GM12878 (cell line): ENCODE data around the gene ZFP64. TPM values are rescaled to one million over a fixed set of nuclear protein-coding genes. Genes with fewer than 3 reads are reported as not detected.

Experiments used
- ATAC-seq: fragments of 200-7000 bp; cut with Tn5 transposase; 3 replicates; pipeline ENCODE4 v1.9.1; 2020; ENCODE audit warnings: mild to moderate bottlenecking, moderate library complexity
- BruUV-seq: library from RNA; stranded (reverse); fragments of 400-500 nt; replicated peaks from 2 replicates; lab custom pipeline; 2021; lab: Mats Ljungman, UMichigan
- CTCF ChIA-PET: fragments of 300-600 bp; sonication (Branson Sonifier 250); formaldehyde crosslinking; extraction: SDS; loops from one replicate; lab custom pipeline; 2021; ENCODE audit warnings: inconsistent platforms; lab: Yijun Ruan, JAX
- POLR2A ChIA-PET: fragments of 350-600 bp; formaldehyde crosslinking; extraction: SDS; loops from one replicate; lab custom pipeline; 2021; ENCODE audit warnings: inconsistent platforms; lab: Charles Lee
- RAD21 ChIA-PET: fragments of 300-600 bp; sonication (Branson Sonifier 250); formaldehyde crosslinking; loops from one replicate; lab custom pipeline; 2023; ENCODE audit warnings: antibody characterized with exemption; ENCODE audit not compliant: unreplicated experiment; lab: Charles Lee
- SMC1A ChIA-PET: fragments of 300-600 bp; sonication (Branson Sonifier 250); formaldehyde crosslinking; loops from one replicate; lab custom pipeline; 2023; ENCODE audit not compliant: unreplicated experiment, uncharacterized antibody; lab: Charles Lee
- DNase-seq: peaks from one replicate; pipeline ENCODE4 v3.0.0-alpha.2; 2011; ENCODE audit warnings: low read depth, low spot score
- FAIRE-seq: peaks from 3 replicates; lab custom pipeline; 2011; peaks lifted over from hg19 to GRCh38; lab: Jason Lieb, UNC
- H2AFZ ChIP-seq: 2 replicates; pipeline ENCODE4 v1.6.0; 2011; ENCODE audit warnings: low read depth, low read length, control low read depth; ENCODE audit not compliant: control insufficient read depth
- H3K27ac ChIP-seq: 2 replicates; pipeline ENCODE4 v1.5.1; 2011; ENCODE audit warnings: control low read depth; ENCODE audit not compliant: control insufficient read depth, insufficient read depth
- H3K27me3 ChIP-seq, 2 experiments: replicated peaks in 1 of 2; 2 replicates each; pipeline versions ENCODE4 v1.6.0 to v1.6.1; 2011; ENCODE audit warnings: low read length in 1 of 2; ENCODE audit not compliant: control insufficient read depth in 2 of 2, insufficient read depth in 2 of 2
- H3K36me3 ChIP-seq, 2 experiments: 2 replicates each; pipeline ENCODE4 v1.5.1; 2011; ENCODE audit warnings: low read length in 1 of 2; ENCODE audit not compliant: control insufficient read depth in 2 of 2, insufficient read depth in 2 of 2
- H3K4me1 ChIP-seq: 2 replicates; pipeline ENCODE4 v1.6.1; 2011; ENCODE audit warnings: mild to moderate bottlenecking, low read length, moderate library complexity, mixed read lengths; ENCODE audit not compliant: control insufficient read depth, insufficient read depth
- H3K4me2 ChIP-seq: 2 replicates; pipeline ENCODE4 v1.6.0; 2011; ENCODE audit warnings: control low read depth; ENCODE audit not compliant: control insufficient read depth, insufficient read depth
- H3K4me3 ChIP-seq: fragments of 200-600 bp; sonication (generic); 2 replicates; pipeline ENCODE4 v1.5.1; 2016
- H3K79me2 ChIP-seq: 2 replicates; pipeline ENCODE4 v1.6.0; 2011; ENCODE audit warnings: low read length; ENCODE audit not compliant: control insufficient read depth, insufficient read depth
- H3K9ac ChIP-seq: 2 replicates; pipeline ENCODE4 v1.8.0; 2011; ENCODE audit warnings: low read length, control low read depth, mixed read lengths; ENCODE audit not compliant: control insufficient read depth, insufficient read depth
- H3K9me3 ChIP-seq: replicated peaks from 3 replicates; pipeline ENCODE4 v1.5.1; 2011; ENCODE audit warnings: mild to moderate bottlenecking, low read length; ENCODE audit not compliant: control insufficient read depth, insufficient read depth
- H4K20me1 ChIP-seq: 2 replicates; pipeline ENCODE4 v1.6.0; 2011; ENCODE audit not compliant: control insufficient read depth, insufficient read depth
- BCL11A ChIP-seq: IDR thresholded peaks from 2 replicates; pipeline ENCODE4 v1.6.1; 2011; ENCODE audit warnings: low read depth, low read length
- HDAC2 ChIP-seq: fragments of 200-600 bp; sonication (generic); IDR thresholded peaks from 2 replicates; pipeline ENCODE4 v1.6.1; 2017
- MEF2B ChIP-seq: fragments of 450-650 bp; IDR thresholded peaks from 2 replicates; pipeline ENCODE4 v1.6.1; 2018; ENCODE audit warnings: mild to moderate bottlenecking, moderate library complexity; ENCODE audit not compliant: partially characterized antibody, poor library complexity, severe bottlenecking
- MTA3 ChIP-seq: IDR thresholded peaks from 2 replicates; pipeline ENCODE4 v1.6.1; 2012; ENCODE audit warnings: low read length, inconsistent platforms, borderline replicate concordance
- NBN ChIP-seq: fragments of 450-650 bp; IDR thresholded peaks from 2 replicates; pipeline ENCODE4 v1.6.1; 2016
- NFIC ChIP-seq: IDR thresholded peaks from 2 replicates; pipeline ENCODE4 v1.6.1; 2012; ENCODE audit warnings: low read depth, mild to moderate bottlenecking, inconsistent platforms, low read length, moderate library complexity
- NR2C2 ChIP-seq: IDR thresholded peaks from 2 replicates; pipeline ENCODE4 v1.6.1; 2011; ENCODE audit warnings: borderline replicate concordance, low read depth; ENCODE audit not compliant: control insufficient read depth, insufficient read length
- POLR2A ChIP-seq: IDR thresholded peaks from 2 replicates; pipeline ENCODE4 v1.6.1; 2011; ENCODE audit warnings: low read depth, mild to moderate bottlenecking, low read length
- SPI1 ChIP-seq: IDR thresholded peaks from 2 replicates; pipeline ENCODE4 v1.6.1; 2011; ENCODE audit warnings: low read depth, mild to moderate bottlenecking, low read length, moderate library complexity, borderline replicate concordance; ENCODE audit not compliant: insufficient read depth
- YY1 ChIP-seq: IDR thresholded peaks from 2 replicates; pipeline ENCODE4 v1.6.1; 2011; ENCODE audit warnings: low read depth, mild to moderate bottlenecking, low read length
- WGBS: methylation state at CpG from one replicate; pipeline ENCODE4 v1.1.6; 2016; ENCODE audit warnings: low lambda C conversion rate; ENCODE audit not compliant: insufficient replicate concordance, insufficient coverage; ENCODE audit errors: missing lambda C conversion rate; 5-methylcytosine and 5-hydroxymethylcytosine counted together
- in situ Hi-C: fragments of 300-500 bp; cut with MboI; formaldehyde crosslinking; loops from 9 replicates; pipeline ENCODE4 v1.14.3; 2018; ENCODE audit warnings: mixed read lengths
- intact Hi-C: fragments of 100-400 bp; cut with micrococcal nuclease; formaldehyde crosslinking; loops from one replicate; pipeline ENCODE4 v1.14.2; 2022; ENCODE audit not compliant: unreplicated experiment
- polyA plus RNA-seq, 11 experiments: library from polyadenylated mRNA; depleted of rRNA in 4 of 11; unstranded in 6 of 11; stranded (reverse) in 5 of 11; fragments of >200 nt; fragmentation: Nextera tagmentation in 4 of 11; fragmentation: Illumina TruSeq in 1 of 11; extraction: Ambion mirVana in 4 of 11; extraction: Trizol in 1 of 11; gene quantifications; 1 replicate in 1 of 11; 2 replicates in 10 of 11; pipeline versions ENCODE4 v1.2.1 to v1.2.3, GENCODE V29; 2011 to 2016; ENCODE audit warnings: inconsistent platforms in 2 of 11, missing spikeins in 2 of 11, low read depth in 1 of 11
- total RNA-seq, 4 experiments: library from RNA; depleted of rRNA in 3 of 4; stranded (reverse); fragments of >200 nt in 3 of 4; fragmentation: Illumina TruSeq in 1 of 4; extraction: Trizol in 1 of 4; gene quantifications; 2 replicates each; pipeline versions ENCODE4 v1.2.1 to v1.2.3, GENCODE V29; 2013 to 2021

ZFP64 gene
- total and polyA plus RNA-seq, 10 of the 15 experiments (the other 5 are each of a cell fraction or from before 2014, with no cell fraction given) = 2.3 to 21.8 (median 11.8) TPM

GRCh38 chr20:52178691-52179090 is 12.9 kb downstream of the ZFP64 start:
- RAD21 ChIA-PET = interaction anchor here (1.1 to 4.5 kb wide), 7 partner anchors 10 to 52 kb away, joined by 3 to 42 read pairs (median 6); partner anchors contain the start of gene ZFP64
- WGBS = 29% methylated on average over 3 of the region's 3 CpGs
- Histone ChIP-seq H3K79me2 (peaks cover 6% of the 10 kb centered on the region), H3K4me2 (peak overlapping the region; percentile 78), H2AFZ (no peak overlapping the region), H3K27ac (peak overlapping the region; percentile 93), H3K9ac (no peak overlapping the region), H3K4me3 (no peak overlapping the region), H4K20me1 (no peaks in the 10 kb centered on the region), H3K36me3 (peaks cover 0 to 7% of the 10 kb centered on the region in 2 experiments; a peak in 2 of 4 replicates), H3K27me3 (no peaks in the 10 kb centered on the region), H3K9me3 (peaks cover 12% of the 10 kb centered on the region; the same call in 2 of the 3 replicates), H3K4me1 (peaks cover 44% of the 10 kb centered on the region)
- intact Hi-C loops = no loop called here
- no peak for TF ChIP-seq SPI1
- TF ChIP-seq POLR2A = no peak
- TF ChIP-seq NBN = no peak
- TF ChIP-seq NR2C2 = no peak
- no peak for TF ChIP-seq BCL11A
- TF ChIP-seq HDAC2 = no peak
- no peak for TF ChIP-seq MTA3
- TF ChIP-seq MEF2B = no peak
- DNase-seq = no peak
- BruUV-seq = no TSS peak
- ATAC-seq = no peak
- in situ Hi-C loops = loop anchor here (25.0 kb wide), 2 partner anchors 1366 to 1559 kb away; no protein-coding TSS in a partner anchor
- POLR2A ChIA-PET = interaction anchor here (1.0 to 4.6 kb wide), 3 partner anchors 12 to 52 kb away, joined by 3 to 40 read pairs (median 5); partner anchors contain the start of gene ZFP64
- SMC1A ChIA-PET = interaction anchor here (0.9 to 2.6 kb wide), 7 partner anchors 12 to 52 kb away, joined by 3 to 24 read pairs (median 4); partner anchors contain the start of gene ZFP64
- CTCF ChIA-PET = interaction anchor here (1.3 to 2.1 kb wide), 4 partner anchors 12 to 52 kb away, joined by 4 to 10 read pairs (median 8); partner anchors contain the start of gene ZFP64
- FAIRE-seq = no peak

- peaks cover 6% of the 10 kb centered on the region for H3K79me2 ChIP-seq
- H3K9ac ChIP-seq = no peak overlapping the region
- over 99% methylated on average over 18 of the region's 18 CpGs for WGBS
- TF ChIP-seq YY1 = no peak
- TF ChIP-seq NFIC = no peak
- H4K20me1 ChIP-seq = no peaks in the 10 kb centered on the region
- in situ Hi-C loops = loop anchor here (25.0 kb wide), 2 partner anchors 1364 to 1561 kb away; no protein-coding TSS in a partner anchor
- no peak overlapping the region for H3K4me2 ChIP-seq
- no peak for DNase-seq
- ChIA-PET CTCF (no interaction called here), RAD21 (no interaction called here), SMC1A (no interaction called here), POLR2A (interaction anchor here (2.9 kb wide), 1 partner anchor 16 kb away, joined by 11 read pairs; the partner anchor contains the start of gene ZFP64)
- no peaks in the 10 kb centered on the region for H3K27me3 ChIP-seq
- no peak overlapping the region for H2AFZ ChIP-seq
- intact Hi-C loops = no loop called here
- peaks cover 12% of the 10 kb centered on the region; the same call in 2 of the 3 replicates for H3K9me3 ChIP-seq
- no peaks in the 10 kb centered on the region; a peak in 3 of 4 replicates for H3K36me3 ChIP-seq
- H3K4me1 ChIP-seq = peaks cover 53% of the 10 kb centered on the region
- no peak overlapping the region for H3K4me3 ChIP-seq
- no peak for ATAC-seq
- BruUV-seq = no TSS peak
- no peak overlapping the region for H3K27ac ChIP-seq
- no peak for FAIRE-seq
These were observed 15.7 kb downstream of the ZFP64 start for GRCh38 chr20:52175840-52176239.
